Epithelial cell of esophagus (primary cell): ENCODE measurements around the gene BTF3L4.
A peak's percentile ranks its signal among the peaks of the same experiment; 100 is the strongest.

ENCODE experiments used
- DNase-seq: peaks from one replicate; pipeline ENCODE4 v3.0.0; 2010; ENCODE audit warnings: low read depth
- H3K4me3 ChIP-seq: 2 replicates; pipeline ENCODE4 v1.5.1; 2011; ENCODE audit warnings: mild to moderate bottlenecking, low read length, control low read depth
- CTCF ChIP-seq: IDR thresholded peaks from 2 replicates; pipeline ENCODE4 v1.5.1; 2011; ENCODE audit warnings: low read depth, mild to moderate bottlenecking, low read length, control low read depth, inconsistent platforms; ENCODE audit not compliant: insufficient read depth; ENCODE audit errors: missing control alignments

The BTF3L4 gene

DNA sequence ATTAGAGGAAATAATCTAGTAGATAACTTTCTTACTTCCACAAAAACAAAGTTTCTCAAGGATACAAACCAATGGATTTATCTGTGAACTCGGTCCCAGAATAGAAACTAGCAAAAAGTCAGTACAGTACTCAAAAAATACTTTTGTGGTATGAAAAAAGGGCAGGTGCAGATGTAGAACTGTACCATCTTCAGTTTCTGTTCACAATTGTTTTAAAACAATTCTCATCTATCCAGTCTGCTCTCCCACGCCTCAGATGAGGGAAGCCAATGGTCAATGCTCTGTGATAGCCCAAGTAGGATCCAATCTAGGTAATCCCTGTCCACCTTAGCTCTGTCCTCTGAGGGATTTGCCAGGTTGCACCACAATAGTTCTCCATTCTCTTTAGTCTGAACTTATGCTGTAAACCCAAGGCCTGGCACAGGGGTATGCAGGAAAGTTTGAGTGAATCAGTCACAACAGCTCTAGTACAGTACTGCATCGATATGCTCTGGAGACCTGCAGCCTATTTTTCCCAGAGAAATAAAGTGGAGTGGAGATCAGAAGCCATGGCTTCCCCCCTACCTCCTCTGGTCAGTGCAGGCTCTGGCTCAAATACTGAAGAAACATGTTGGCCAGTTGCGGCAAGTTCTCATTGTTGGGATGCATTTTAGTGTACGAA lies 23.8 kb upstream of the BTF3L4 start:
- no peak for DNase-seq
- TF ChIP-seq CTCF: no peak
- peak overlapping the region; percentile 85 for H3K4me3 ChIP-seq

- H3K4me3 ChIP-seq: peak overlapping the region; percentile 85
- DNase-seq: peak; percentile 34
- no peak for TF ChIP-seq CTCF
Measured at GRCh38 chr1:52032785-52033131, 23.3 kb upstream of the BTF3L4 start.

GRCh38 chr1:52033190-52034049 lies 22.7 kb upstream of the BTF3L4 start, which contains the start of gene KTI12:
KTI12 (minus strand) TSS chr1:52033810; CDS start chr1:52033761, 49 bp downstream.
- peak within 1 kb of the TSS; percentile 85 for H3K4me3 ChIP-seq

GRCh38 chr1:52034050-52034384 lies 22.1 kb upstream of the BTF3L4 start:
- DNase-seq: no peak
- peak overlapping the region; percentile 85 for H3K4me3 ChIP-seq
- no peak for TF ChIP-seq CTCF

More at GRCh38 chr1:52033190-52034049, 22.7 kb upstream of the BTF3L4 start, which contains the start of gene KTI12:
- peak; percentile 85 for DNase-seq
- TF ChIP-seq CTCF: no peak

DNA sequence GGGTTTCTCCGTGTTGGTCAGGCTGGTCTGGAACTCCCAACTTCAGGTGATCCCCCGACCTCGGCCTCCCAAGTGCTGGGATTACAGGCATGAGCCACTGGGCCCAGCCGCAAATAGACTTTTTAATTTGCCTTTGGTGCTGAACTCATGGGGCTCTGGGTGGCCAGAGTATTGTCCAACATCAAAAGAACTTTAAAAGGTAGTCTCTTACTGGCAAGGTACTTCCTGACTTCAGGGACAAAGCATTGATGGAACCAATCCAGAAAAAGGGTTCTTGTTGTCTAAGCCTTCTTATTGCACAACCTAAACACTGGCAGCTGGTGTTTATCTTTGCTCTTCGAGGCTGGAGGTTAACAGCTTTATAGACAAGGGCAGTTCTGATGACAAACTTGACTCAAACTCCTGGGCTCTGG lies 18.7 kb upstream of the BTF3L4 start:
- peak; percentile 35 for DNase-seq
- TF ChIP-seq CTCF: no peak
- no peak overlapping the region for H3K4me3 ChIP-seq

DNA sequence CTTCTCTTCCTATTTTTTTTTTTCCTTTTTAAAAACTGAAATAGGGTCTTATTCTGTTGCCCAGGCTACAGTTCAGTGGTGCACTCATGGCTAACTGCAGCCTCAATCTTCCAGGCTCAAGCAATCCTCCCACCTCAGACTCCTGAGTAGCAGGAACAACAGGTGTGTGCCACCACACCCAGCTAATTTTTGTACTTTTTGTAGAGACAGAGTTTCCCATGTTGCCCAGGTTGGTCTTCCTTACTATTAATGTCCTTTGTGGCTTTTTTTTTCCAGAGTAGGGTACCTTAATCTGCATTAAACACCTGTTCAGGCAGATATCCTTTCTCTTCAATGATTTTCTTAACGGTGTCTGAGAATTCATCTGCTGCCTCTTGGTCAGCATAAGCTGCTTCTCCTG lies 18.2 kb upstream of the BTF3L4 start:
- no peak for DNase-seq
- TF ChIP-seq CTCF: no peak
- no peak overlapping the region for H3K4me3 ChIP-seq
